Measurements from ENCODE around the gene COL4A2.
A peak's percentile ranks its signal among the peaks of the same experiment; 100 is the strongest.

The COL4A2 gene

DNA sequence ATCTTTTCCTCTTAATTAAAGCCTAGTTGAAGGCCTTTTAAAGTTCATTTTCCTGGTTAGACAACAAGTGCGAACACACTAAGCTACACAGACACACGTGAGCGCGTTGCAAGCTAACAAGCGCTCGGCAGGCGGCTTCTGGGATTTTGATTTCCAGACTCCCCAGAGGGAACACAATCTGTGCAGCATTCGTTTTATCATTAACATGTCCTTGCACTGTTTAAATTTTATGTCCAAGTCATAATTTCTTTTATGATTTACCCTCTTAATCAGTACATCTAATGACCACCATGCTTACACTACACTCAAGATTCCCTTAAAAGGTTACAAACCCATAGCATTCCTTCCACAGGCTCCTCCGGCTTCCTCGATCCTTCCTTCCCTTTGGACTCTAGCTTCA is 16.9 kb upstream of the COL4A2 start:
- DNase-seq (ENCODE audit: insufficient read length, low spot score), result no peak
- FAIRE-seq, result no peak
- TF ChIP-seq POLR2A (IDR thresholded peaks at IDR 0.05; ENCODE audit: low read depth, low read length), result no peak

DNA sequence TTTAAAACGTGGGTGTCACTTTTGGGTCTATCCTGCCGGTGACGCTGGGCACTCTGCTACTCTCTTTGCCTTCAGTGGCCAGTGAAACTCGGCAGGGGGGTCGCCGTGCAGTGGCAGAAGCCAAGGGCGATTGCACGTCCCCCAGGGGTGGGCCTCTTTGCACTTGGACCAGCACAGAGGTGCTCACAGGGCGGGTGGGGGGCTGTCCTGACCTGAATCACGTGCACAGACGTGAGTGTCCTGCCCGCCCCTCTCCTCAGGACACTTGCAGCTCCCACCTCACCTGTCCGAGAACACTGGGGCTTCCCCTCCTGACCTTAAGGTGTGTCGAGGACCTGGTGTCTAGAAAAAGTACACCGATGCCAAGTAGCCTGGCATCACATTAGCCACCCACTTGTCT is 16.3 kb upstream of the COL4A2 start:
- no peak for TF ChIP-seq POLR2A (IDR thresholded peaks at IDR 0.05; ENCODE audit: low read depth, low read length)
- FAIRE-seq (no peak), DNase-seq (ENCODE audit: insufficient read length, low spot score) (no peak)

DNA sequence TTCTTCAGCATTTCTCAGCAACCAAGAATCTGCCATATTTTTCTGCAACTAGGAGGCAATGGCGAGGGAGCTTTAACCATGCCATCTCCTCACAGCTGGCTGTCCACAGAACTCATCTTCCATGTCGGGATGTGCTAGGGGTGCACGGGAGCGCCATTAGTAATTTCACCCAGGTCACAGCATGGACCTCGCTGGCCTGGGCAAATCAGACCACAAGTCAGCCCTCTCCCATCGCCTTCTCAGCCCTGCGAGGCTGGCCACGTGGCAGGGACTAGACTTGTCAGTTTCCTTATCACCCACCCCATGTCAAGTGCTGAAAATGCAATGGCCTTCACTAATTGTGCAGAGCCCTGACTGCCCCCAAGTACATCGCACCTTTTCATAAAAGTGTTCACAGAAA is 15.8 kb upstream of the COL4A2 start:
- no peak for TF ChIP-seq POLR2A (IDR thresholded peaks at IDR 0.05; ENCODE audit: low read depth, low read length)
- no peak for FAIRE-seq
- DNase-seq (ENCODE audit: insufficient read length, low spot score), result no peak

DNA sequence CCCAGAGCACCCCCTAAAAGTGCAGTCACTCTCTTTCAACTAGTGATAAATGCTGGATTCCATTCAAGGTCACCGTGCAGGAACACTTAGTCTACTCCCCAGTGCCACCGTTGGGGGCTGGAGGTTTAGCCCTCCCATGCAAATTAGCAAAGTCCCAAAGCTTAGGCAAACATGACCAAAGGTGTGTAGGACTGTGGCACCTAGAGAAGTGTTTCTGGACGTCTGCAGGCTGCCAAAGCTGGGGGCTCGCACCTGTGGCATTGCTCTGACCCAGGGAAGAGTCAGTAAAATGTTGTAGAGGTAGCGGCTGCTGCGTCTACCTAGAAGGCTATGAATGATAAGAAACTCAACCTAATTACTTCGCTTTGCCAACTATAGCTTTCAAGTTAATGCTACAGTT is 14.0 kb upstream of the COL4A2 start:
- DNase-seq (ENCODE audit: insufficient read length, low spot score), result no peak
- no peak for TF ChIP-seq POLR2A (IDR thresholded peaks at IDR 0.05; ENCODE audit: low read depth, low read length)
- no peak for FAIRE-seq

DNA sequence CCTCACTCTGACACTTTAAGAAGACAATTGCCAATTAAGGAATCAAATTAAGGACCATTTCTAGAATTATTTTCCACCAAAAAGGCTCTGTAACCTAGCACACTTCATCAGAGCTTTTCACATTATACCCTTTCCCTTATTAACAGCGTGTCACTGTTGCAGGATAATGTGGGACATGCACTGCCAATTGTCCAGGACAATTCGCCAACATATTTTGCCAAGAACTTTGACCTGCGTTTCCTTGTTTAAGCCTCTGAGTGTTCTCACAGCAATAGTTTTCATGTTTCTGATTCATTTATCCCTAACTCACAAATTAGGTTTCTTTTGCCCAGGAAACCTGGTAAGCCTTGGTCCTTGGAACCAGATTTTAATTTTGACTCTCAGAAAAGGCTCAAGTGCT is 13.4 kb upstream of the COL4A2 start:
- no peak for FAIRE-seq
- TF ChIP-seq POLR2A (IDR thresholded peaks at IDR 0.05; ENCODE audit: low read depth, low read length), result no peak
- DNase-seq (ENCODE audit: insufficient read length, low spot score), result no peak

DNA sequence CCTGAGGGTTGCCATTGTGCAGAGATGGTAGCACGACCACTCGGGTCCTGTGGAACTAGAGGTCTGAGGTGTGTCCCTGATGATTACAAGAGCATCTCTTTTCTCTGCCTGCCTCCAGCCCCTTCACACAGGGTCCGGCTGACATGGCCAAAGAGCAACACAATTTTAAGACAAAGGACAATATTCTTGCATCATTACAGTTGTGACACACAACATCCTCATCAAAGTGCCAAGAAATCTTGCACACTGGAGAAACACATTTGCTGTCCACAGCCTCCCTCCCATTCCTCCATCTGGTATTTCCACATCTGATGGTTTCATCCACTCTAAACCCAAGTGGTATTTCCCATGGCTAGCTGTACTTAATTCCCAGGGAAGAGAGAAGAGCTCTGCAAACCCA is 12.9 kb upstream of the COL4A2 start:
- TF ChIP-seq POLR2A (IDR thresholded peaks at IDR 0.05; ENCODE audit: low read depth, low read length), result no peak
- no peak for FAIRE-seq

DNA sequence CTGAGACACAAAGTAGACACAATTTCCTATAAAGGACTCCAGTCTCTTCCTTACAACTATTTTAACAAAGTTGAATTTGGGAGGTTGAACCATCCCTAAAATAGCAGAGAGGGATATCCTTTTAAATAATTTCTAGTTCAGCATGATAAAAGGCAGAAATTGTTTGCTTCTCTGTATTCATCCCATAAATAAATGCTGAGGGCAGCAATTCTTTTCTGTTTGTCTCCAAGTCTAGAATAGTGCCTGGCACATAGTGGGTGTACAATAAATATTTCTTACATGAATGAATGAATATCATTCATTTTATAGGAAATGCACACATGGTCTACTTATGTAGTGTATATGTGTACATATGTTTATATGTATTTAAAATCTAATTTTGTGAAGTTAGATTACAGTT is 12.5 kb upstream of the COL4A2 start:
- FAIRE-seq (peak; percentile 72), DNase-seq (ENCODE audit: insufficient read length, low spot score) (no peak)
- TF ChIP-seq POLR2A (IDR thresholded peaks at IDR 0.05; ENCODE audit: low read depth, low read length), result no peak

More for the DNA sequence above, 12.9 kb upstream of the COL4A2 start:
- no peak for DNase-seq (ENCODE audit: insufficient read length, low spot score)

DNA sequence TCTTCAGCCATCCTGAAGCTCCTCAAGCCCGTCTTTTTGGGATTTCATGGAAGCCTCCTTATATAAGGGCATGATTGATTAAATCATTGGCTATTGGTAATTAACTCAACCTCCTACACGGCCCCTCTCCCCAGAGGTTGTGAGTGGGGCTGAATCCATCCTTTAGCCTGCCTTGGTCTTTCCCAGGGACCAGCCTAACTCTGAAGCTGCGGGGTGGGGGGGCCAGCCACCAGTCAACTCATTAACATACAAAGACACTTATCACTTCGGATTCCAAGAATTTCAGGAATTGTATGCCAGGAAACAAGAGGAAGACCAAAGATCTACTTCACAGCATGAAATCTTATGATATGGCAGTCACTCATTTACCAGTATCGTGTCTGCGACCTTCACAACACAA is 10.1 kb upstream of the COL4A2 start:
- TF ChIP-seq POLR2A (IDR thresholded peaks at IDR 0.05; ENCODE audit: low read depth, low read length), result no peak
- FAIRE-seq, result no peak

DNA sequence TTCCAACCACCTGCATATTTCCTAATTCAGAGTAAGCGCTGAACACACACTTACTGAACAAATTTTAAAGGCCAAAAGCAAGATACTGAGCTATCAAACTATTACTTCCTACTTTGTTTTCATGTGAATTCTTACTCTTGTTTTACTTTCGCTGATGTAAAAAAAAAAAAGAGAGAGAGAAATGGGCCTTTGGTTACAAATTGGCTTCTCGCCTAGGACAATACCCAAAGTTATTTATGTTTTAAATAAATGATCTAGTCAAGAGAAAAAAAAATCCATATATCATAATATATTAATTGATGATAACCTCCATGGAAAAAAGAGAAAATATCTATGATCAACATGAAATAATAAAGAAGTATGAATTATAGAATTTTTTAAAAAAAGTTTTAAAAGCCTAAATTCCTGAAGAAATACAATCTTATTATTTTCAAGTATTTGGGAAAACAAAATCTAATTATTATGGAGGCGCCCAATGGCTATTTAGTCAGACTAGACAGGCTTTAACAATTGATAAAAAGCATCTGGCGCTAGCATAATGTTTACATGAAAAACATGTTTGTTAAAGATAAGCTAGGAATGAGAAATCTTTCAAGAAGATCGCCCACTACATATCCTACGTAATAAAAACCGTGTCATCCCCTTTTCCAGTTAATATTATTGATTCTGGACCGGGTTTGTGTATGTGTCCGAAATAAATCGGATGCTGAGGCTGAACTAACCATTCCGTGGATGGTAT is 9.1 kb upstream of the COL4A2 start:
- DNase-seq (ENCODE audit: insufficient read length, low spot score) (no peak), FAIRE-seq (peak; percentile 33)
- TF ChIP-seq POLR2A (IDR thresholded peaks at IDR 0.05; ENCODE audit: low read depth, low read length), result no peak

More for the DNA sequence above, 10.1 kb upstream of the COL4A2 start:
- no peak for DNase-seq (ENCODE audit: insufficient read length, low spot score)

DNA sequence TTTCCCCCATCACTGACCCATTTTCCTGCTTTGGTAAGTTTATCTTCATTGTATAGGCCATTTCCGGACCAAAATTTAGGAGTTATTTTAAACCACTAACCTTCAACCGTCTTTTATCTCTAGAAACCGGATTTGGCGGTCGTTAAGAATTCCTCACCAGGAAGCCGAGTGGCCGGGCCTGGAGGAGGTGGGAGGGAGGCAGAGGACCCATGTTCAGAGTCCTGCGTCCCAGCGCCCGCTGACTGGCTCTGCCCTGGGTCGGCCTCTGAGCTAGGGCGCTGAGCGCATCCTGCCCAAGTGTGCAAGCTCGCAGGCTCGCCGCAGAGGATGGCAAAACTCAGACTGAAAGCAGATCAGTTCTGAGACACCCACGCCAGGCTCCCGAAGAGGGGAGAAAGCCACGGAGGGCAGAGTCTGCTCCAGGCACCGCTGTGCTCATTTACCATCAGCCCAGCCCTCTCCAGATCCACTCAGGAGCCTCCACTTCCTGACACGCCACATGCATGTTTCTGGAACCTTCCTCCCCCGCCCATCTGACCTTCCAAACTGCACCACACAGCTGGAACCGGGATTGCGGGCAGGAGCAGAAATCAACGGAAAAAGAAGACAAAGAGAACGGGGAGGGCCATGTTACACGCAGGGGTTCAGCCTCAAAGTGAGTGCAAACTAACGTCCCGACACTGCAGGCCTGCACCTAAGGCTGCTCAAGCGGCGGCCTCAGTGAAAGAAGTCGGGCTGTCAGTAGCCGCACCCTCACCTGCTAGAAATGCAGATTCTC is 8.4 kb upstream of the COL4A2 start:
- FAIRE-seq (no peak), DNase-seq (ENCODE audit: insufficient read length, low spot score) (no peak)
- no peak for TF ChIP-seq POLR2A (IDR thresholded peaks at IDR 0.05; ENCODE audit: low read depth, low read length)

DNA sequence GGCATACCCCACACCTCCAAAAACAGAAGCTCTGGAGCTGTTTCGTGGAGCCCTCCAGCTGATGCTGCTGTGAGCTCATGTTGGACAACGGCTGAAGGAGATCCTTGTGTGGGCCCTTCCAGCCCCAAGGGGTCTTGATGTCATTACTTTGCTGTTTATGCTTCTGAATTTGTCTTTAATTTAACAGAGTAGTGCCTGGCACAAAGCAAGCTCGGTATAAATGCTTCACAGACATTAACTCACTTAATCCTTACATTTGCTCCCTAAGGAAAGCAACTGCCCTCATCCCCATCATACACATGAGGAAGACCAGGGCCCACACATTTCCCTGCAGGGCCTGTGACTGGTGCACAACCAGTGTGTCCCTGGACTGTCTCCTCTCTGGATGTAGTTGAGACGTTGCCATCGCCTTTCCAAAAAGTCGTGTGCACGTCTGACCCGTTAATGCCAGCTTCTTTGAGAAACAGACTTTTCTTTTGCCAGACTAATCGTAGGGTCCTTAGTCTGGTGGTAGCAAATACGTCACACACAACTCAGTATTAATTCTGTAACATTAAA is 7.7 kb upstream of the COL4A2 start:
- FAIRE-seq, result peak; percentile 80
- TF ChIP-seq POLR2A (IDR thresholded peaks at IDR 0.05; ENCODE audit: low read depth, low read length), result no peak

DNA sequence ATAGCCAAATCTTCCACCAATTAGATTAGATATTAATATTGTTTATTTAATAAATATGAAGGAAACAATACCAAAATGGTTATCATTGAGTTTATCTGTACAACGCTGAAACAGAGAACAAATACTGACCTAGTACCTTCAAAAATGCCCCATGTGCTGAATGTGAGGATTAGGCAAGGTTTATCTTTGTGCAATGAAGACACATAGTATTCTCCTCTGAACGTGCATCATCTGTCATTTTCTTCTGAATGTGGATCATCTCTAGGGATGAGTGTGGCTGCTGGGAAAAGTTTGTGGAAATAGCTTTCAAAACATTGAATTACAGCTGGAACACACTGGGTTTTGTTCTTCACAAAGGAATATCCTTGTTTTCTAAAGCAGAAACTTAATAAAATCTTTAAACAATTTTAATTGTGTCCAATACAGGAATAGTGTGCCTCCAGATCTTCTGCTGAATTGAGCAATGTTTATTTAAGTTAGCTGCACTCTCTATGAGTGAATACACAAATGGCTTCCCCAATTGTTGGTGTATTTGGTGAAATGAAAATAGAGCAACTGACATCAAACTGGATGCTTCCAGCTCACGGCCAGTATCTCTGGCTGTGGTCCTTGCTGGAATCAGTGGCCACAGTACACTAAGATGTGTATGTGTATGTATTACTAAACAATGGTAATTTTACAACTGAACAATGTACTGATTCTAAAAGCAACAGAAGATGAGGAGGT is 6.8 kb upstream of the COL4A2 start:
- FAIRE-seq, result peak; percentile 65
- no peak for TF ChIP-seq POLR2A (IDR thresholded peaks at IDR 0.05; ENCODE audit: low read depth, low read length)

More for the DNA sequence above, 7.7 kb upstream of the COL4A2 start:
- DNase-seq (ENCODE audit: insufficient read length, low spot score), result no peak

DNA sequence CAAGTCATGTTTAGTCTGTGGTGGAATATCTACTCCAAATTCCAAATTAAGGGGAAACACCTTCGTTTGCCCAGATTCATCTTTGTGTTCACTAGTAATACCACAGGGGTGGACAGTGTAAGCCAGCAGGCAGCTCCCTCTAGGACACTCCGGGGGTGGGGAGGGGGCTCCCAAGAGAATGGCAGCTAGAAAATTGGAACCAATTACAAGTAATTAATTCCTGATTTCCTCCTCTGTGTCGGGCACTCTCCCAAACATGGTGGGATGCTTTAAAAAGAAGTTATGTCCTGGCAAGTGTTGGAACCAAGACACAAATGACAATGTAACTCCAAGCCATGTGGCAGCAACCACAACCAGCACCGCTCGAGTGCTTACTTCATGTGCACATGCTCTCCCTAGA is 6.0 kb upstream of the COL4A2 start:
- FAIRE-seq (no peak), DNase-seq (ENCODE audit: insufficient read length, low spot score) (no peak)
- TF ChIP-seq POLR2A (IDR thresholded peaks at IDR 0.05; ENCODE audit: low read depth, low read length), result no peak

More for the DNA sequence above, 6.8 kb upstream of the COL4A2 start:
- DNase-seq (ENCODE audit: insufficient read length, low spot score), result no peak
